ENCODE measurements around the gene HDAC10. TPM values are rescaled to one million over a fixed set of nuclear protein-coding genes. Genes with fewer than 3 reads are reported as not detected.

The HDAC10 gene
- total RNA-seq, 4 donors from 2014 or later, result 31.4 to 42.7 (median 32.5) TPM

- intact Hi-C loops (cut with DNase I), result no loop called here
- Histone ChIP-seq H3K4me3 (replicated peaks in 1 of 3) (no peak overlapping the region), H3K36me3 (peaks cover 64 to 69% of the 10 kb centered on the region in 2 donors), H3K4me1 (peaks cover 11 to 16% of the 10 kb centered on the region in 2 donors), H3K9me3 (no peaks in the 10 kb centered on the region), H3K27ac (no peak overlapping the region), H3K27me3 (no peaks in the 10 kb centered on the region)
- TF ChIP-seq, protein P1, sequence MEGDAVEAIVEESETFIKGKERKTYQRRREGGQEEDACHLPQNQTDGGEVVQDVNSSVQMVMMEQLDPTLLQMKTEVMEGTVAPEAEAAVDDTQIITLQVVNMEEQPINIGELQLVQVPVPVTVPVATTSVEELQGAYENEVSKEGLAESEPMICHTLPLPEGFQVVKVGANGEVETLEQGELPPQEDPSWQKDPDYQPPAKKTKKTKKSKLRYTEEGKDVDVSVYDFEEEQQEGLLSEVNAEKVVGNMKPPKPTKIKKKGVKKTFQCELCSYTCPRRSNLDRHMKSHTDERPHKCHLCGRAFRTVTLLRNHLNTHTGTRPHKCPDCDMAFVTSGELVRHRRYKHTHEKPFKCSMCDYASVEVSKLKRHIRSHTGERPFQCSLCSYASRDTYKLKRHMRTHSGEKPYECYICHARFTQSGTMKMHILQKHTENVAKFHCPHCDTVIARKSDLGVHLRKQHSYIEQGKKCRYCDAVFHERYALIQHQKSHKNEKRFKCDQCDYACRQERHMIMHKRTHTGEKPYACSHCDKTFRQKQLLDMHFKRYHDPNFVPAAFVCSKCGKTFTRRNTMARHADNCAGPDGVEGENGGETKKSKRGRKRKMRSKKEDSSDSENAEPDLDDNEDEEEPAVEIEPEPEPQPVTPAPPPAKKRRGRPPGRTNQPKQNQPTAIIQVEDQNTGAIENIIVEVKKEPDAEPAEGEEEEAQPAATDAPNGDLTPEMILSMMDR (IDR thresholded peaks at IDR 0.05), result no peak
- TF ChIP-seq POLR2A (IDR thresholded peaks at IDR 0.05), result no peak
- DNase-seq, result no peak
- WGBS, 2 donors, result 91% methylated on average over 13 of the region's 31 CpGs; no CpG with 5 or more reads in 1 of the 2 donors
Measured at GRCh38 chr22:50287731-50288130, 36.7 kb upstream of the HDAC10 start.

DNA sequence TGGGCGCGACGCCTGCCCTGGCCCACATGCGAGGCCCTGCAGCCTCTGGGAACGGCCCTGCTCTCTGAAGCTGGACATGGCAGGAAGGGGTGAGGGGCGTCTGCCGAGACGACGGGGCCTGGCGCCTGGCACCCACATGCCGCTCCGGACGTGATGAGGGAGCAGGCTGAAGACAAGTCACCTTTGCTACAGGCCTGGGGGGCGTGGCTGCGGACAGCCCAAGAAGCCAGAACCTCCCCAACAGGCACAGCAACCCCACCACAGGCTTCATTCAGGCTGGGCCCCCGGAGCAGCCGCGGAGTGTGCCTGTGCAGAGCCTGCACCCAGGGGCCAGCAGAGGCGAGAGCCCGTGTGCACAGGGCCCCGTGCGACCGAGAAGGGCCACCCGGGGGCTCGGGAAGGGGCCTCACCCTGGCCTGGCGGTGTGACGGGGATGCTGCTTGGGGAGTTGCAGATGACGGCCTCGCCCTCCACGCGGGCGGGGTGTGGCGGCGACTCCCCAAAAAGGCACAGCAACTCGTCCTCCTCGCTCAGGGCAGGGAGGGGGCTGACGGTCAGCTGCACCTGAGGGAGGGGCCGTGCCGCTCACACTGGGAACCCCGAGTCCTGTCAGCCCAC lies 35.7 kb upstream of the HDAC10 start:
- intact Hi-C loops (cut with DNase I), result no loop called here
- Histone ChIP-seq H3K36me3 (peaks cover 73 to 78% of the 10 kb centered on the region in 2 donors), H3K4me3 (replicated peaks in 1 of 3) (no peak overlapping the region), H3K27me3 (no peaks in the 10 kb centered on the region), H3K27ac (no peak overlapping the region), H3K4me1 (peaks cover 2 to 16% of the 10 kb centered on the region in 2 donors), H3K9me3 (no peaks in the 10 kb centered on the region)
- WGBS, 2 donors, result 92 to 95% methylated on average over 10 to 16 of the region's 40 CpGs
- TF ChIP-seq, protein P1 (IDR thresholded peaks at IDR 0.05), result no peak
- no peak for TF ChIP-seq POLR2A (IDR thresholded peaks at IDR 0.05)
- DNase-seq, result no peak

DNA sequence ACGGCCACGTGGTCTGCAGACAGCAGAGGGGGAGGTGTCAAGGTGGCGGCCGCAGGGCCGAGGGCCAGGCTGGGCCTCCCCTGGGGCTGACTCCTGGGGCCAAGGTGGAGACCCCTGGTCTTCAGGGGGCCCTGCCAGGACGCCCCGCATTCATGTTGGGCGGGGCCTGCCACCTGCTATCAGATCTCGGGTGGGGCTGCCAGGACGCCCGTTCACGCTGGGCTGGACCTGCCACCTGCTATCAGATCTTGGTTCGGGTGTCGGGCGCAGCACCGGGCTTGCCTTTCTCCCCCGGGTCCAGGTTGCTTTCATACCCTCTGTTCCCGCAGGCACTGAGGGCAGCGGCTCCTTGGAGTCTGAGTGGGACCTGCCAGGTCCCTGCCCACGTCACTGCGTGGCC lies 35.2 kb upstream of the HDAC10 start:
- intact Hi-C loops (cut with DNase I), result no loop called here
- Histone ChIP-seq H3K27me3 (no peaks in the 10 kb centered on the region), H3K4me1 (peaks cover 0 to 12% of the 10 kb centered on the region in 2 donors), H3K4me3 (replicated peaks in 1 of 3) (no peak overlapping the region), H3K9me3 (no peaks in the 10 kb centered on the region), H3K36me3 (peaks cover 78 to 83% of the 10 kb centered on the region in 2 donors), H3K27ac (no peak overlapping the region)
- DNase-seq, result no peak
- TF ChIP-seq POLR2A (IDR thresholded peaks at IDR 0.05), result no peak
- TF ChIP-seq, protein P1 (IDR thresholded peaks at IDR 0.05), result no peak
- 90 to 95% methylated on average over 17 to 20 of the region's 21 CpGs for WGBS, 2 donors

DNA sequence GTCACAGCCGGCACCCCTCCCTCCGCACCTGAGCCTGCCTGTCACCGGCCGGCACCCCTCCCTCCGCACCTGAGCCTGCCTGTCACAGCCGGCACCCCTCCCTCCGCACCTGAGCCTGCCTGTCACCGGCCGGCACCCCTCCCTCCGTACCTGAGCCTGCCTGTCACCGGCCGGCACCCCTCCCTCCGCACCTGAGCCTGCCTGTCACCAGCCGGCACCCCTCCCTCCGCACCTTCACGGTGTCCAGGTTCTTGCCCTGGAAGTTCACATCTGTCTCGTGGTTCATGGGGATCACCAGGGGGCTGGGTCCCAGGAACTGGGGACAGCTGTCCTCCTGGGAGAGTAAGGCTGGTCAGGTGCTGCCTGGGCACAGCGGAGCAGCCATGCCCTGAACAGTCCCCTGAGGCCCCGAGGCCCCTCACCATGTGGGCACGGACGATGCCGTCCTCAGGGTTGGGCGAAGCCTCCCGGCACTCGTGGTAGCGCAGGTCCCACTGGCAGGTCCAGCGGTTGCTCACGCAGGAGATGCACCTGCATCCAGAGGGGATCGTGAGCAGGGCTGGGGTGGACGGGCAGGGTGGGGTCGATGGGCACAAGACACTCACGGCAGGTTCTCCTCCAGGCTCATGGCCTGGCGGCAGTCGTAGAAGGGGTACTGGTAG lies 34.6 kb upstream of the HDAC10 start:
- Histone ChIP-seq H3K27ac (no peak overlapping the region), H3K4me1 (peaks cover 0 to 12% of the 10 kb centered on the region in 2 donors), H3K36me3 (peaks cover 84 to 89% of the 10 kb centered on the region in 2 donors), H3K9me3 (no peaks in the 10 kb centered on the region), H3K4me3 (replicated peaks in 1 of 3) (no peak overlapping the region), H3K27me3 (no peaks in the 10 kb centered on the region)
- 93 to 95% methylated on average over 15 to 18 of the region's 34 CpGs for WGBS, 2 donors
- TF ChIP-seq, protein P1 (IDR thresholded peaks at IDR 0.05), result no peak
- no peak for TF ChIP-seq POLR2A (IDR thresholded peaks at IDR 0.05)
- intact Hi-C loops (cut with DNase I), result no loop called here
- DNase-seq, result no peak

GRCh38 chr22:50284479-50284878 lies 33.4 kb upstream of the HDAC10 start:
- Histone ChIP-seq H3K4me3 (replicated peaks in 1 of 3) (no peak overlapping the region), H3K9me3 (no peaks in the 10 kb centered on the region), H3K27me3 (no peaks in the 10 kb centered on the region), H3K4me1 (peaks cover 0 to 12% of the 10 kb centered on the region in 2 donors), H3K36me3 (peaks cover 91 to 92% of the 10 kb centered on the region in 2 donors), H3K27ac (no peak overlapping the region)
- intact Hi-C loops (cut with DNase I), result no loop called here
- no peak for DNase-seq
- TF ChIP-seq POLR2A (IDR thresholded peaks at IDR 0.05), result no peak
- TF ChIP-seq, protein P1 (IDR thresholded peaks at IDR 0.05), result no peak
- WGBS, 2 donors, result 95 to 97% methylated on average over 5 to 11 of the region's 13 CpGs

Data from thyroid gland (tissue), 4 donors.